Epithelial cell of esophagus (primary cell): ENCODE data around the gene GRIN2A.

Experiments
- DNase-seq: peaks from one replicate; pipeline ENCODE4 v3.0.0; 2010; ENCODE audit warnings: low read depth
- H3K4me3 ChIP-seq: 2 replicates; pipeline ENCODE4 v1.5.1; 2011; ENCODE audit warnings: mild to moderate bottlenecking, low read length, control low read depth
- TF ChIP-seq, protein P1 (sequence below): IDR thresholded peaks from 2 replicates; pipeline ENCODE4 v1.5.1; 2011; ENCODE audit warnings: low read depth, mild to moderate bottlenecking, low read length, control low read depth, inconsistent platforms; ENCODE audit not compliant: insufficient read depth; ENCODE audit errors: missing control alignments

The GRIN2A gene

DNA sequence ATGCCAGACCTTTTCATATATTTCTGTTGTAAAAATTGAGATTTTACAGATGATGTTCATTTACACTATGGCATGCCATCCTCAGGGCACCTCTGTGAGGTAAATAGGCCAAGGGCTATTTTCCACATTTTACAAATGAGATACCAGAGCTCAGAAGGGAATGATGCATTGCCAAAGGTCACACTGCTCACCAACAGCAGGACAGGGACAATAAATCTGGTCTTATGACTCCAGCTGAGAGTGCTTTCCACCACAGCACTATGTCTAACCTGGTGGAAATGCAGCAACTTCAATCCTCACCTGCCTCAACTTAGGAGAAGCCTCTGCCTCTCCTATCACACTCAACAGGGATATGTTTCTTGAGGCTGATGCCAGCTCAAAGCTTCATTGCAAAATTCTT is 40.6 kb downstream of the GRIN2A start:
- DNase-seq: no peak
- TF ChIP-seq, protein P1, sequence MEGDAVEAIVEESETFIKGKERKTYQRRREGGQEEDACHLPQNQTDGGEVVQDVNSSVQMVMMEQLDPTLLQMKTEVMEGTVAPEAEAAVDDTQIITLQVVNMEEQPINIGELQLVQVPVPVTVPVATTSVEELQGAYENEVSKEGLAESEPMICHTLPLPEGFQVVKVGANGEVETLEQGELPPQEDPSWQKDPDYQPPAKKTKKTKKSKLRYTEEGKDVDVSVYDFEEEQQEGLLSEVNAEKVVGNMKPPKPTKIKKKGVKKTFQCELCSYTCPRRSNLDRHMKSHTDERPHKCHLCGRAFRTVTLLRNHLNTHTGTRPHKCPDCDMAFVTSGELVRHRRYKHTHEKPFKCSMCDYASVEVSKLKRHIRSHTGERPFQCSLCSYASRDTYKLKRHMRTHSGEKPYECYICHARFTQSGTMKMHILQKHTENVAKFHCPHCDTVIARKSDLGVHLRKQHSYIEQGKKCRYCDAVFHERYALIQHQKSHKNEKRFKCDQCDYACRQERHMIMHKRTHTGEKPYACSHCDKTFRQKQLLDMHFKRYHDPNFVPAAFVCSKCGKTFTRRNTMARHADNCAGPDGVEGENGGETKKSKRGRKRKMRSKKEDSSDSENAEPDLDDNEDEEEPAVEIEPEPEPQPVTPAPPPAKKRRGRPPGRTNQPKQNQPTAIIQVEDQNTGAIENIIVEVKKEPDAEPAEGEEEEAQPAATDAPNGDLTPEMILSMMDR: no peak
- no peak overlapping the region for H3K4me3 ChIP-seq

- no peak overlapping the region for H3K4me3 ChIP-seq
- TF ChIP-seq, protein P1: no peak
- no peak for DNase-seq
Observed at GRCh38 chr16:10138881-10139280, 43.3 kb downstream of the GRIN2A start.

GRCh38 chr16:10137341-10137740 is 44.9 kb downstream of the GRIN2A start:
- DNase-seq: no peak
- TF ChIP-seq, protein P1: no peak
- H3K4me3 ChIP-seq: no peak overlapping the region

DNA sequence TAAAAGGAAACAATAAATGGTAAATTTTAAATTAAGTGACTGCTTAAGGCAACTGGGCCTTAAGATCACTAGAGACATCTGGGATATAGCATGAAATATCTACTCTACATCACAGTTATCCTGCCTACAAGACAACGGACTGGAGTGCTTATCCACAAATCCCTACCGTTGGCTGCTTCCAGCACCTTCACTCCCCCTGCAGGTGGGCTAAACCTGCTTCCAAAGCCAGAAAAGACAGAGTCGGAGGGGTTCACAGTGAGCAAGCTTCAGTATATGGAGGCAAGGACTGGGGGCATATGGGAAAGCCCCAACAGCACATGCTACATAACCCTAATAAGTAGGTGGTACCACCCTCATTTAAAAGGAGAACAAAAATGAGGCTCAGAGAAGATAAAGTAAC is 45.3 kb downstream of the GRIN2A start:
- TF ChIP-seq, protein P1: no peak
- no peak overlapping the region for H3K4me3 ChIP-seq
- DNase-seq: no peak

GRCh38 chr16:10130538-10130937 is 51.7 kb downstream of the GRIN2A start:
- DNase-seq: no peak
- H3K4me3 ChIP-seq: no peak overlapping the region
- TF ChIP-seq, protein P1: no peak

- no peak for DNase-seq
- H3K4me3 ChIP-seq: no peak overlapping the region
- TF ChIP-seq, protein P1: no peak
Observed at GRCh38 chr16:10128397-10129258, 53.6 kb downstream of the GRIN2A start.

- no peak overlapping the region for H3K4me3 ChIP-seq
- DNase-seq: no peak
- TF ChIP-seq, protein P1: no peak
Observed at GRCh38 chr16:10126686-10127085, 55.5 kb downstream of the GRIN2A start.
